K562 (cell line): ENCODE measurements around the gene ZSCAN32. TPM values are rescaled to one million over a fixed set of nuclear protein-coding genes. Genes with fewer than 3 reads are reported as not detected.
A peak's percentile ranks its signal among the peaks of the same experiment; 100 is the strongest.

ENCODE experiments used
- ATAC-seq: fragments of 200-7000 bp; cut with Tn5 transposase; 3 replicates; pipeline ENCODE4 v1.9.1; 2020; ENCODE audit warnings: moderate library complexity
- BruUV-seq: library from RNA; stranded (reverse); fragments of 400-500 nt; replicated peaks from 2 replicates; lab custom pipeline; 2021; lab: Mats Ljungman, UMichigan
- CTCF ChIA-PET: fragments of 300-600 bp; formaldehyde crosslinking; extraction: SDS; loops from one replicate; lab custom pipeline; 2021; ENCODE audit warnings: low intra/inter-chr PET ratio; lab: Yijun Ruan, JAX
- POLR2A ChIA-PET: fragments of 300-600, 350-650 bp; sonication (Branson Sonifier 250); formaldehyde crosslinking; extraction: SDS; loops from one replicate; lab custom pipeline; 2021; ENCODE audit warnings: antibody characterized with exemption, inconsistent platforms; lab: Yijun Ruan, JAX
- DNase-seq, 4 experiments: peaks; one replicate each; pipeline versions ENCODE4 v3.0.0 to v3.0.0-alpha.2; 2011 to 2018; ENCODE audit warnings: low spot score in 3 of 4, mixed read lengths in 3 of 4; ENCODE audit errors: extremely low read depth in 1 of 4
- FAIRE-seq: peaks from 2 replicates; lab custom pipeline; 2011; peaks lifted over from hg19 to GRCh38; lab: Jason Lieb, UNC
- H2AFZ ChIP-seq: 2 replicates; pipeline ENCODE4 v1.6.0; 2011; ENCODE audit warnings: low read depth, low read length, control low read depth, inconsistent platforms
- H3K27ac ChIP-seq: fragments of 200-600 bp; 3 replicates; pipeline ENCODE4 v1.8.0; 2011; ENCODE audit warnings: low read depth, mild to moderate bottlenecking, control low read depth, inconsistent platforms, low read length, moderate library complexity, mixed read lengths; ENCODE audit errors: extremely low read depth
- H3K27me3 ChIP-seq, 2 experiments: fragments of 300-600 bp in 1 of 2; 2 replicates in 1 of 2; 3 replicates in 1 of 2; pipeline versions ENCODE4 v1.6.0 to v1.8.0; 2011; ENCODE audit warnings: inconsistent platforms in 2 of 2, low read length in 2 of 2, mild to moderate bottlenecking in 1 of 2, mixed read lengths in 1 of 2, moderate library complexity in 1 of 2; ENCODE audit not compliant: control insufficient read depth in 2 of 2, insufficient read depth in 2 of 2
- H3K36me3 ChIP-seq: fragments of 300-600 bp; 3 replicates; pipeline ENCODE4 v1.8.0; 2011; ENCODE audit warnings: mild to moderate bottlenecking, low read length, inconsistent platforms; ENCODE audit not compliant: control insufficient read depth, insufficient read depth
- H3K4me1 ChIP-seq, 2 experiments: fragments of 200-600 bp in 1 of 2; replicated peaks in 1 of 2; 2 replicates in 1 of 2; 3 replicates in 1 of 2; pipeline versions ENCODE4 v1.5.1 to v1.8.0; 2011; ENCODE audit warnings: inconsistent platforms in 2 of 2, low read length in 2 of 2, mild to moderate bottlenecking in 1 of 2, mixed read lengths in 1 of 2, moderate library complexity in 1 of 2; ENCODE audit not compliant: control insufficient read depth in 2 of 2, insufficient read depth in 2 of 2
- H3K4me2 ChIP-seq: 2 replicates; pipeline ENCODE4 v1.6.1; 2011; ENCODE audit warnings: low read length, control low read depth, inconsistent platforms, mixed read lengths; ENCODE audit not compliant: insufficient read depth
- H3K4me3 ChIP-seq: fragments of 200-600 bp; sonication (generic), shearing (Covaris generic); 2 replicates; pipeline ENCODE4 v1.5.1; 2016; ENCODE audit warnings: control low read depth, inconsistent platforms
- H3K79me2 ChIP-seq: fragments of 200-600 bp; 3 replicates; pipeline ENCODE4 v1.8.0; 2011; ENCODE audit warnings: low read length, inconsistent platforms; ENCODE audit not compliant: control insufficient read depth, insufficient read depth
- H3K9ac ChIP-seq, 2 experiments: 2 replicates each; pipeline versions ENCODE4 v1.6.0 to v1.6.1; 2011; ENCODE audit warnings: low read depth in 2 of 2, low read length in 2 of 2, control low read depth in 1 of 2, inconsistent platforms in 1 of 2, mild to moderate bottlenecking in 1 of 2, mixed read lengths in 1 of 2; ENCODE audit not compliant: insufficient read depth in 1 of 2
- H3K9me1 ChIP-seq: one replicate; pipeline ENCODE4 v1.6.0; 2011; ENCODE audit warnings: inconsistent platforms, mild to moderate bottlenecking, low read length, moderate library complexity; ENCODE audit not compliant: control insufficient read depth, insufficient read depth
- H3K9me3 ChIP-seq: replicated peaks from 2 replicates; pipeline ENCODE4 v1.5.1; 2011; ENCODE audit warnings: low read depth, low read length, inconsistent platforms; ENCODE audit not compliant: control insufficient read depth, insufficient read depth
- H4K20me1 ChIP-seq: replicated peaks from 2 replicates; pipeline ENCODE4 v1.6.1; 2011; ENCODE audit warnings: low read length, inconsistent platforms, mixed read lengths; ENCODE audit not compliant: control insufficient read depth, insufficient read depth
- C11orf30 ChIP-seq: fragments of 450-650 bp; IDR thresholded peaks from 2 replicates; pipeline ENCODE4 v1.6.1; 2016; ENCODE audit warnings: low read depth, mild to moderate bottlenecking
- LARP7 ChIP-seq: fragments of 450-650 bp; IDR thresholded peaks from 2 replicates; pipeline ENCODE4 v1.6.1; 2016
- MAFG ChIP-seq: fragments of 450-650 bp; conservative IDR thresholded peaks from 2 replicates; pipeline ENCODE4 v1.6.1; 2016; ENCODE audit warnings: missing genetic modification characterization, missing compliant biosample characterization
- ZBTB1 ChIP-seq: sonication (generic); formaldehyde crosslinking; IDR thresholded peaks from 2 replicates; pipeline ENCODE4 v1.8.1; 2023; ENCODE audit warnings: missing genetic modification reagents, low read depth, mild to moderate bottlenecking, borderline replicate concordance
- ZNF253 ChIP-seq: fragments of 250-450 bp; sonication (Bioruptor Pico); conservative IDR thresholded peaks from 2 replicates; pipeline ENCODE4 v1.6.1; 2021; ENCODE audit warnings: mild to moderate bottlenecking
- ZNF316 ChIP-seq: fragments of 450-650 bp; IDR thresholded peaks from 2 replicates; pipeline ENCODE4 v1.6.1; 2016
- WGBS: fragments of 100-300 bp; shearing (Covaris generic); methylation state at CpG from one replicate; pipeline ENCODE4 v1.1.6; 2016; ENCODE audit warnings: low coverage, mixed read lengths; ENCODE audit not compliant: insufficient coverage; ENCODE audit errors: missing lambda C conversion rate; 5-methylcytosine and 5-hydroxymethylcytosine counted together
- in situ Hi-C: fragments of 300-500 bp; cut with MboI; formaldehyde crosslinking; loops from 4 replicates; pipeline ENCODE4 v1.15.0; 2018; ENCODE audit warnings: inconsistent platforms, mixed read lengths
- intact Hi-C: fragments of 100-400 bp; cut with micrococcal nuclease; formaldehyde crosslinking; loops from 2 replicates; pipeline ENCODE4 v1.14.2; 2022
- polyA plus RNA-seq, 8 experiments: library from polyadenylated mRNA; depleted of rRNA in 4 of 8; stranded (reverse) in 5 of 8; unstranded in 3 of 8; fragments of >200 nt; fragmentation: Nextera tagmentation in 2 of 8; fragmentation: Illumina TruSeq in 1 of 8; extraction: Ambion mirVana in 2 of 8; extraction: Trizol in 1 of 8; gene quantifications; 2 replicates each; pipeline versions ENCODE4 v1.2.1 to v1.2.3, GENCODE V29; 2011 to 2014; ENCODE audit warnings: inconsistent platforms in 1 of 8, missing spikeins in 1 of 8
- total RNA-seq, 7 experiments: library from RNA; depleted of rRNA in 6 of 7; stranded (reverse); fragments of >200 nt in 6 of 7; fragmentation: Illumina TruSeq in 2 of 7; extraction: Trizol in 2 of 7; gene quantifications; 2 replicates each; pipeline versions ENCODE4 v1.2.1 to v1.2.3, GENCODE V29; 2011 to 2021; ENCODE audit warnings: low replicate concordance in 1 of 7
- TF ChIP-seq, protein P1 (sequence below), 2 experiments: IDR thresholded peaks; 2 replicates each; pipeline ENCODE4 v1.6.1; 2011; ENCODE audit warnings: borderline replicate concordance in 1 of 2, control low read depth in 1 of 2, low read depth in 1 of 2, low read length in 1 of 2, mild to moderate bottlenecking in 1 of 2, mixed read lengths in 1 of 2, moderate library complexity in 1 of 2; ENCODE audit not compliant: insufficient read depth in 1 of 2, insufficient read length in 1 of 2, poor library complexity in 1 of 2, severe bottlenecking in 1 of 2; ENCODE audit errors: extremely low read depth in 1 of 2

ZSCAN32 gene
- total and polyA plus RNA-seq, 9 of the 15 experiments (the other 6 are each of a cell fraction or from before 2014, with no cell fraction given): 16.0 to 29.4 (median 19.2) TPM

DNA sequence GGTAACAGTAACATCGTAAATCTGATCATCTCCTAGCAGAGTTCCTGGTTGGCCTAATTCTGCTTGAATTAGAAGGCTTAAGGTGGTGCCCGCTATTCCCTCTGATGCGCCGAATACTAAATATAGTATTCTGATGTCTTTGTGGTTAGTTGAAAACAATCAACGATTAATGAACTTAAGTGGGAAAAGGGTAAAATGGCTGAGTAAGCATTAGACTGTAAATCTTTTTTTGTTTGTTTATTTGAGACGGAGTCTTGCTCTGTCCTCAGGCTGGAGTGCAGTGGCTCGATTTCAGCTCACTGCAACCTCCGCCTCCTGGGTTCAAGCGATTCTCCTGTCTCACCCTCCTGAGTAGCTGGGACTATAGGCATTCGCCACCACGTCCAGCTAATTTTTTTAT is 31.7 kb downstream of the ZSCAN32 start:
- H3K36me3 ChIP-seq: no peaks in the 10 kb centered on the region
- H3K27me3 ChIP-seq: peaks cover 0 to 10% of the 10 kb centered on the region in 2 experiments; a peak in 3 of 5 replicates
- no peaks in the 10 kb centered on the region for H3K79me2 ChIP-seq
- ATAC-seq (no peak), FAIRE-seq (no peak), DNase-seq (no peak)
- H3K27ac ChIP-seq: no peak overlapping the region
- H3K4me3 ChIP-seq: no peak overlapping the region
- in situ Hi-C loops: no loop called here
- 20% methylated on average over 11 of the region's 11 CpGs for WGBS
- no peaks in the 10 kb centered on the region for H4K20me1 ChIP-seq
- TF ChIP-seq MAFG (tag): peak; percentile 40; the same call in 1 of the 2 replicates
- TF ChIP-seq ZNF316: peak; percentile 82
- TF ChIP-seq LARP7: no peak
- TF ChIP-seq ZNF253 (CRISPR knock-in tag): no peak
- TF ChIP-seq C11orf30: peak; percentile 62
- TF ChIP-seq, protein P1, sequence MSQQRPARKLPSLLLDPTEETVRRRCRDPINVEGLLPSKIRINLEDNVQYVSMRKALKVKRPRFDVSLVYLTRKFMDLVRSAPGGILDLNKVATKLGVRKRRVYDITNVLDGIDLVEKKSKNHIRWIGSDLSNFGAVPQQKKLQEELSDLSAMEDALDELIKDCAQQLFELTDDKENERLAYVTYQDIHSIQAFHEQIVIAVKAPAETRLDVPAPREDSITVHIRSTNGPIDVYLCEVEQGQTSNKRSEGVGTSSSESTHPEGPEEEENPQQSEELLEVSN (IDR thresholded peaks at IDR 0.05; ENCODE audit: borderline replicate concordance in 1 of 2, extremely low read depth in 1 of 2, insufficient read depth in 1 of 2, insufficient read length in 1 of 2, low read depth in 1 of 2, low read length in 1 of 2, poor library complexity in 1 of 2, severe bottlenecking in 1 of 2): no peak
- no peak for TF ChIP-seq ZBTB1 (CRISPR knock-in tag)
- no peak overlapping the region for H2AFZ ChIP-seq
- no peak overlapping the region for H3K9ac ChIP-seq
- intact Hi-C loops: loop anchor here (10.0 kb wide), 1 partner anchor 126 kb away; the partner anchor contains the start of gene C16orf90
- no TSS peak for BruUV-seq
- H3K4me2 ChIP-seq: no peak overlapping the region
- peaks cover 0 to 6% of the 10 kb centered on the region in 2 experiments; a peak in 1 of 5 replicates for H3K4me1 ChIP-seq
- H3K9me3 ChIP-seq: peaks cover 1% of the 10 kb centered on the region; the same call in 1 of the 2 replicates
- no peaks in the 10 kb centered on the region for H3K9me1 ChIP-seq
- POLR2A ChIA-PET: no interaction called here
- CTCF ChIA-PET: no interaction called here
